ENCODE data around the gene HOPX.

Gene HOPX

DNA sequence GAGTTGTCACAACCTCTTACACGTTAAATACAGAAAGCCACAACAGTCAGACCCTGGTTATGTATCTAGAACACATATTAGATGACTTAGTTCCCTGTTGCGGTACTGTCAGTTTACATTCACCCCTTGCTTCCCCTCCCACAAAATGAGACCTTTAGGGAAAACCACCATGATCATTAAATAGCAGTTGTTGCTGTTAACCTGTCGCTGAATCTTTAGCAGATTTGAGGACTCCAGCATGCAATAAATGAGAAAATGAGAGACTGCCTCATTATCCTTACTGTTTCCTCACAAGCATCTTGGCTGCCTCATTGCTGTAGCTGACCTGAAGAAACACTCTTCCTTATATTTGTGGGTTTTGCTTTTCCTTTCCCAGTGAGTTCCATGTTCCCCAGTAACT lies 77.8 kb downstream of the HOPX start (continued):
- no peak for TF ChIP-seq GLIS1 (tag by site-specific recombination; IDR thresholded peaks at IDR 0.05)
- TF ChIP-seq, protein P1, sequence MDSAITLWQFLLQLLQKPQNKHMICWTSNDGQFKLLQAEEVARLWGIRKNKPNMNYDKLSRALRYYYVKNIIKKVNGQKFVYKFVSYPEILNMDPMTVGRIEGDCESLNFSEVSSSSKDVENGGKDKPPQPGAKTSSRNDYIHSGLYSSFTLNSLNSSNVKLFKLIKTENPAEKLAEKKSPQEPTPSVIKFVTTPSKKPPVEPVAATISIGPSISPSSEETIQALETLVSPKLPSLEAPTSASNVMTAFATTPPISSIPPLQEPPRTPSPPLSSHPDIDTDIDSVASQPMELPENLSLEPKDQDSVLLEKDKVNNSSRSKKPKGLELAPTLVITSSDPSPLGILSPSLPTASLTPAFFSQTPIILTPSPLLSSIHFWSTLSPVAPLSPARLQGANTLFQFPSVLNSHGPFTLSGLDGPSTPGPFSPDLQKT (IDR thresholded peaks at IDR 0.05; ENCODE audit: borderline replicate concordance, low read depth, low read length): no peak
- TF ChIP-seq ZNF292 (tag by site-specific recombination; IDR thresholded peaks at IDR 0.05; ENCODE audit: borderline replicate concordance, low read depth): no peak
- no peak for TF ChIP-seq ZNF548 (tag by site-specific recombination; IDR thresholded peaks at IDR 0.05)
- TF ChIP-seq, protein P2, sequence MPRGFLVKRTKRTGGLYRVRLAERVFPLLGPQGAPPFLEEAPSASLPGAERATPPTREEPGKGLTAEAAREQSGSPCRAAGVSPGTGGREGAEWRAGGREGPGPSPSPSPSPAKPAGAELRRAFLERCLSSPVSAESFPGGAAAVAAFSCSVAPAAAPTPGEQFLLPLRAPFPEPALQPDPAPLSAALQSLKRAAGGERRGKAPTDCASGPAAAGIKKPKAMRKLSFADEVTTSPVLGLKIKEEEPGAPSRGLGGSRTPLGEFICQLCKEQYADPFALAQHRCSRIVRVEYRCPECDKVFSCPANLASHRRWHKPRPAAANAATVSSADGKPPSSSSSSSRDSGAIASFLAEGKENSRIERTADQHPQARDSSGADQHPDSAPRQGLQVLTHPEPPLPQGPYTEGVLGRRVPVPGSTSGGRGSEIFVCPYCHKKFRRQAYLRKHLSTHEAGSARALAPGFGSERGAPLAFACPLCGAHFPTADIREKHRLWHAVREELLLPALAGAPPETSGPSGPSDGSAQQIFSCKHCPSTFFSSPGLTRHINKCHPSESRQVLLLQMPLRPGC (tag by site-specific recombination; IDR thresholded peaks at IDR 0.05): no peak
